ENCODE results near the gene PSKH1. TPM values are rescaled to one million over a fixed set of nuclear protein-coding genes. Genes with fewer than 3 reads are reported as not detected.

PSKH1 gene
- total and polyA plus RNA-seq, 9 of the 15 experiments (the other 6 are each of a cell fraction or from before 2014, with no cell fraction given): 0.96 to 20.9 (median 9.4) TPM

DNA sequence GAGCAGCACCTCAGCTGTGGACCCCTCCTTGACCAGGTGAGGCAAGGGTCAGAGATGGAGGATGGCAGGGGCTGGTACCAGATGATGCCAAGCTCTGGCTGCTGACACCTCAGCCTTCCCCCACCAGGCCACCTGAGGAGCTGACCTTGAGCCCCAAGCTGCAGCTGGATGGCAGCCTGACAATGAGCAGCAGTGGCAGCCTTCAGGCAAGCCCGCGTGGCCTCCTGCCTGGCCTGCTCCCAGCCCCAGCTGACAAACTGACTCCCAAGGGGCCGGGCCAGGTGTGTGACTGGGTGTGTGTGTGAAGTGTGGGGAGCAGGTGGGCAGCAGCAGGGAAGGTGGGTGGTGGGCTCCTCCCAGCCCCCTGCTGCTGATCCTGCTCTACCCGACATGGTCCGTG is 13.1 kb upstream of the PSKH1 start:
- CTCF ChIA-PET (ENCODE audit: low intra/inter-chr PET ratio): no interaction called here
- in situ Hi-C loops (cut with MboI): no loop called here
- no peak overlapping the region; a peak in 1 of 4 replicates for H3K9ac ChIP-seq (ENCODE audit: insufficient read depth in 1 of 2, low read depth in 2 of 2, low read length in 2 of 2)

More for the DNA sequence above, 13.1 kb upstream of the PSKH1 start:
- Histone ChIP-seq H4K20me1 (replicated peaks; ENCODE audit: control insufficient read depth, insufficient read depth, low read length) (peaks cover 25% of the 10 kb centered on the region), H3K27me3 (ENCODE audit: control insufficient read depth in 2 of 2, insufficient read depth in 2 of 2, low read length in 2 of 2) (no peaks in the 10 kb centered on the region), H3K4me1 (replicated peaks in 1 of 2; ENCODE audit: control insufficient read depth in 2 of 2, insufficient read depth in 2 of 2, low read length in 2 of 2) (peaks cover 7 to 26% of the 10 kb centered on the region in 2 experiments; a peak in 3 of 5 replicates), H3K9me1 (ENCODE audit: control insufficient read depth, insufficient read depth, low read length) (no peaks in the 10 kb centered on the region), H2AFZ (ENCODE audit: low read depth, low read length) (no peak overlapping the region), H3K79me2 (ENCODE audit: control insufficient read depth, insufficient read depth, low read length) (peaks cover 19% of the 10 kb centered on the region), H3K4me2 (ENCODE audit: insufficient read depth, low read length) (no peak overlapping the region), H3K27ac (ENCODE audit: extremely low read depth, low read depth, low read length) (no peak overlapping the region), H3K9me3 (replicated peaks; ENCODE audit: control insufficient read depth, insufficient read depth, low read depth, low read length) (no peaks in the 10 kb centered on the region), H3K36me3 (ENCODE audit: control insufficient read depth, insufficient read depth, low read length) (peaks cover 98% of the 10 kb centered on the region; the same call in 2 of the 3 replicates), H3K4me3 (no peak overlapping the region)
- DNase-seq (ENCODE audit: extremely low read depth in 1 of 4, low spot score in 3 of 4) (no peak), FAIRE-seq (no peak), ATAC-seq (no peak)
- intact Hi-C loops (cut with micrococcal nuclease): loop anchor here (10.0 kb wide), 1 partner anchor 165 kb away; no protein-coding TSS in a partner anchor
- TF ChIP-seq CBX2 (IDR thresholded peaks at IDR 0.05; ENCODE audit: insufficient read depth, low read length, poor library complexity, severe bottlenecking) (no peak), KAT2B (IDR thresholded peaks at IDR 0.05; ENCODE audit: low read depth, low read length) (no peak), ILF3 (IDR thresholded peaks at IDR 0.05; ENCODE audit: borderline replicate concordance) (no peak), TGIF2 (CRISPR knock-in tag; IDR thresholded peaks at IDR 0.05) (no peak), NEUROD1 (IDR thresholded peaks at IDR 0.05; ENCODE audit: borderline replicate concordance, low read depth, low read length, partially characterized antibody) (no peak), SMAD1 (IDR thresholded peaks at IDR 0.05; ENCODE audit: low read depth, low read length, partially characterized antibody) (no peak), ADNP (tag; IDR thresholded peaks at IDR 0.05) (no peak), PPARD (CRISPR knock-in tag; IDR thresholded peaks at IDR 0.05) (no peak), GATAD2B (IDR thresholded peaks at IDR 0.05; ENCODE audit: borderline replicate concordance) (no peak), CREBBP (IDR thresholded peaks at IDR 0.05; ENCODE audit: low read depth, low read length) (no peak), BACH1 (tag; IDR thresholded peaks at IDR 0.05) (no peak), MCM5 (IDR thresholded peaks at IDR 0.05; ENCODE audit: low read depth) (no peak)
- TF ChIP-seq, protein P1, sequence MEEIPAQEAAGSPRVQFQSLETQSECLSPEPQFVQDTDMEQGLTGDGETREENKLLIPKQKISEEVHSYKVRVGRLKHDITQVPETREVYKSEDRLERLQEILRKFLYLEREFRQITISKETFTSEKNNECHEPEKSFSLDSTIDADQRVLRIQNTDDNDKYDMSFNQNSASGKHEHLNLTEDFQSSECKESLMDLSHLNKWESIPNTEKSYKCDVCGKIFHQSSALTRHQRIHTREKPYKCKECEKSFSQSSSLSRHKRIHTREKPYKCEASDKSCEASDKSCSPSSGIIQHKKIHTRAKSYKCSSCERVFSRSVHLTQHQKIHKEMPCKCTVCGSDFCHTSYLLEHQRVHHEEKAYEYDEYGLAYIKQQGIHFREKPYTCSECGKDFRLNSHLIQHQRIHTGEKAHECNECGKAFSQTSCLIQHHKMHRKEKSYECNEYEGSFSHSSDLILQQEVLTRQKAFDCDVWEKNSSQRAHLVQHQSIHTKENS (CRISPR knock-in tag; IDR thresholded peaks at IDR 0.05): no peak
- TF ChIP-seq, protein P2, sequence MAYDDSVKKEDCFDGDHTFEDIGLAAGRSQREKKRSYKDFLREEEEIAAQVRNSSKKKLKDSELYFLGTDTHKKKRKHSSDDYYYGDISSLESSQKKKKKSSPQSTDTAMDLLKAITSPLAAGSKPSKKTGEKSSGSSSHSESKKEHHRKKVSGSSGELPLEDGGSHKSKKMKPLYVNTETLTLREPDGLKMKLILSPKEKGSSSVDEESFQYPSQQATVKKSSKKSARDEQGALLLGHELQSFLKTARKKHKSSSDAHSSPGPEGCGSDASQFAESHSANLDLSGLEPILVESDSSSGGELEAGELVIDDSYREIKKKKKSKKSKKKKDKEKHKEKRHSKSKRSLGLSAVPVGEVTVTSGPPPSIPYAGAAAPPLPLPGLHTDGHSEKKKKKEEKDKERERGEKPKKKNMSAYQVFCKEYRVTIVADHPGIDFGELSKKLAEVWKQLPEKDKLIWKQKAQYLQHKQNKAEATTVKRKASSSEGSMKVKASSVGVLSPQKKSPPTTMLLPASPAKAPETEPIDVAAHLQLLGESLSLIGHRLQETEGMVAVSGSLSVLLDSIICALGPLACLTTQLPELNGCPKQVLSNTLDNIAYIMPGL (CRISPR knock-in tag; IDR thresholded peaks at IDR 0.05): no peak
- TF ChIP-seq, protein P3, sequence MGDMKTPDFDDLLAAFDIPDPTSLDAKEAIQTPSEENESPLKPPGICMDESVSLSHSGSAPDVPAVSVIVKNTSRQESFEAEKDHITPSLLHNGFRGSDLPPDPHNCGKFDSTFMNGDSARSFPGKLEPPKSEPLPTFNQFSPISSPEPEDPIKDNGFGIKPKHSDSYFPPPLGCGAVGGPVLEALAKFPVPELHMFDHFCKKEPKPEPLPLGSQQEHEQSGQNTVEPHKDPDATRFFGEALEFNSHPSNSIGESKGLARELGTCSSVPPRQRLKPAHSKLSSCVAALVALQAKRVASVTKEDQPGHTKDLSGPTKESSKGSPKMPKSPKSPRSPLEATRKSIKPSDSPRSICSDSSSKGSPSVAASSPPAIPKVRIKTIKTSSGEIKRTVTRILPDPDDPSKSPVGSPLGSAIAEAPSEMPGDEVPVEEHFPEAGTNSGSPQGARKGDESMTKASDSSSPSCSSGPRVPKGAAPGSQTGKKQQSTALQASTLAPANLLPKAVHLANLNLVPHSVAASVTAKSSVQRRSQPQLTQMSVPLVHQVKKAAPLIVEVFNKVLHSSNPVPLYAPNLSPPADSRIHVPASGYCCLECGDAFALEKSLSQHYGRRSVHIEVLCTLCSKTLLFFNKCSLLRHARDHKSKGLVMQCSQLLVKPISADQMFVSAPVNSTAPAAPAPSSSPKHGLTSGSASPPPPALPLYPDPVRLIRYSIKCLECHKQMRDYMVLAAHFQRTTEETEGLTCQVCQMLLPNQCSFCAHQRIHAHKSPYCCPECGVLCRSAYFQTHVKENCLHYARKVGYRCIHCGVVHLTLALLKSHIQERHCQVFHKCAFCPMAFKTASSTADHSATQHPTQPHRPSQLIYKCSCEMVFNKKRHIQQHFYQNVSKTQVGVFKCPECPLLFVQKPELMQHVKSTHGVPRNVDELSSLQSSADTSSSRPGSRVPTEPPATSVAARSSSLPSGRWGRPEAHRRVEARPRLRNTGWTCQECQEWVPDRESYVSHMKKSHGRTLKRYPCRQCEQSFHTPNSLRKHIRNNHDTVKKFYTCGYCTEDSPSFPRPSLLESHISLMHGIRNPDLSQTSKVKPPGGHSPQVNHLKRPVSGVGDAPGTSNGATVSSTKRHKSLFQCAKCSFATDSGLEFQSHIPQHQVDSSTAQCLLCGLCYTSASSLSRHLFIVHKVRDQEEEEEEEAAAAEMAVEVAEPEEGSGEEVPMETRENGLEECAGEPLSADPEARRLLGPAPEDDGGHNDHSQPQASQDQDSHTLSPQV (IDR thresholded peaks at IDR 0.05): no peak
- BruUV-seq (replicated peaks): no TSS peak
- WGBS (ENCODE audit: insufficient coverage, low coverage, missing lambda C conversion rate): 95% methylated on average over 5 of the region's 5 CpGs
- POLR2A ChIA-PET: interaction anchor here (0.6 to 1.5 kb wide), 3 partner anchors 15 to 114 kb away, joined by 3 to 5 read pairs (median 3); partner anchors contain the start of genes RANBP10 and TSNAXIP1
